ENCODE results near the gene GNG2. TPM values are rescaled to one million over a fixed set of nuclear protein-coding genes. Genes with fewer than 3 reads are reported as not detected.
A peak's percentile ranks its signal among the peaks of the same experiment; 100 is the strongest.

Gene GNG2
- total RNA-seq, 6 experiments from 2014 or later, result 2.4 to 6.0 (median 2.8) TPM

GRCh38 chr14:51821822-51822221 lies 38.6 kb upstream of the GNG2 start:
- no peak overlapping the region for H3K27ac Mint-ChIP-seq
- H3K36me3 Mint-ChIP-seq (ENCODE audit: low read depth), result no peaks in the 10 kb centered on the region
- no peaks in the 10 kb centered on the region for H3K9me3 Mint-ChIP-seq
- no peak for TF ChIP-seq CTCF (IDR thresholded peaks at IDR 0.05)
- peak; percentile 18 for DNase-seq
- no peak overlapping the region for H3K4me3 Mint-ChIP-seq
- peaks cover 18% of the 10 kb centered on the region for H3K4me1 Mint-ChIP-seq (ENCODE audit: low read depth)
- H3K27me3 Mint-ChIP-seq (ENCODE audit: insufficient read depth), result no peaks in the 10 kb centered on the region; the same call in none of the 2 replicates

- Mint-ChIP-seq H3K4me1 (ENCODE audit: low read depth) (peaks cover 18% of the 10 kb centered on the region), H3K27ac (no peak overlapping the region), H3K27me3 (ENCODE audit: insufficient read depth) (no peaks in the 10 kb centered on the region; the same call in none of the 2 replicates), H3K4me3 (no peak overlapping the region), H3K36me3 (ENCODE audit: low read depth) (no peaks in the 10 kb centered on the region), H3K9me3 (no peaks in the 10 kb centered on the region)
- no peak for TF ChIP-seq CTCF (IDR thresholded peaks at IDR 0.05)
- DNase-seq, result peak; percentile 2
Measured at GRCh38 chr14:51822499-51822898, 37.9 kb upstream of the GNG2 start.

GRCh38 chr14:51823706-51824105 lies 36.7 kb upstream of the GNG2 start:
- H3K4me1 Mint-ChIP-seq (ENCODE audit: low read depth), result peaks cover 18% of the 10 kb centered on the region
- H3K4me3 Mint-ChIP-seq, result no peak overlapping the region
- H3K27ac Mint-ChIP-seq, result no peak overlapping the region
- no peaks in the 10 kb centered on the region for H3K9me3 Mint-ChIP-seq
- no peak for DNase-seq
- no peaks in the 10 kb centered on the region; the same call in none of the 2 replicates for H3K27me3 Mint-ChIP-seq (ENCODE audit: insufficient read depth)
- no peaks in the 10 kb centered on the region for H3K36me3 Mint-ChIP-seq (ENCODE audit: low read depth)
- no peak for TF ChIP-seq CTCF (IDR thresholded peaks at IDR 0.05)

- Mint-ChIP-seq H3K4me3 (no peak overlapping the region), H3K27ac (no peak overlapping the region), H3K4me1 (ENCODE audit: low read depth) (peaks cover 18% of the 10 kb centered on the region), H3K27me3 (ENCODE audit: insufficient read depth) (no peaks in the 10 kb centered on the region; the same call in 1 of the 2 replicates), H3K36me3 (ENCODE audit: low read depth) (no peaks in the 10 kb centered on the region), H3K9me3 (no peaks in the 10 kb centered on the region)
- no peak for TF ChIP-seq CTCF (IDR thresholded peaks at IDR 0.05)
- DNase-seq, result no peak
Measured at GRCh38 chr14:51824191-51824590, 36.2 kb upstream of the GNG2 start.

GRCh38 chr14:51825926-51826325 lies 34.5 kb upstream of the GNG2 start:
- DNase-seq, result no peak
- H3K36me3 Mint-ChIP-seq (ENCODE audit: low read depth), result no peaks in the 10 kb centered on the region
- H3K4me3 Mint-ChIP-seq, result no peak overlapping the region
- no peaks in the 10 kb centered on the region for H3K9me3 Mint-ChIP-seq
- H3K27me3 Mint-ChIP-seq (ENCODE audit: insufficient read depth), result no peaks in the 10 kb centered on the region
- no peak for TF ChIP-seq CTCF (IDR thresholded peaks at IDR 0.05)
- peaks cover 18% of the 10 kb centered on the region for H3K4me1 Mint-ChIP-seq (ENCODE audit: low read depth)
- H3K27ac Mint-ChIP-seq, result no peak overlapping the region

Data from HFFc6 (cell line).